HepG2 (cell line): Measurements from ENCODE around the gene KLRC4. TPM values are rescaled to one million over a fixed set of nuclear protein-coding genes. Genes with fewer than 3 reads are reported as not detected.

Source experiments
- ADNP ChIP-seq: sonication (generic); formaldehyde crosslinking; IDR thresholded peaks from 2 replicates; pipeline ENCODE4 v1.4.0; 2020; ENCODE audit warnings: missing genetic modification reagents
- AGO1 ChIP-seq: fragments of 200-400 bp; formaldehyde crosslinking; IDR thresholded peaks from 2 replicates; pipeline ENCODE4 v1.6.1; 2017; ENCODE audit warnings: mild to moderate bottlenecking, low read depth, low read length, moderate library complexity; ENCODE audit not compliant: poor library complexity, severe bottlenecking
- DDIT3 ChIP-seq: sonication (generic); formaldehyde crosslinking; IDR thresholded peaks from 2 replicates; pipeline ENCODE4 v1.4.0; 2020; ENCODE audit warnings: mild to moderate bottlenecking, missing genetic modification reagents
- GTF2F1 ChIP-seq: fragments of 150-350 bp; IDR thresholded peaks from 2 replicates; pipeline ENCODE4 v1.6.1; 2014; ENCODE audit warnings: low read length
- HIVEP1 ChIP-seq: sonication (generic); formaldehyde crosslinking; IDR thresholded peaks from 2 replicates; pipeline ENCODE4 v1.4.0; 2020; ENCODE audit warnings: mild to moderate bottlenecking, missing genetic modification reagents
- HMG20A ChIP-seq: IDR thresholded peaks from 2 replicates; pipeline ENCODE4 v1.6.1; 2016; ENCODE audit warnings: borderline replicate concordance
- NBN ChIP-seq: fragments of 450-650 bp; conservative IDR thresholded peaks from 2 replicates; pipeline ENCODE4 v1.6.1; 2017
- NFAT5 ChIP-seq: sonication (generic); formaldehyde crosslinking; IDR thresholded peaks from 2 replicates; pipeline ENCODE4 v1.4.0; 2020; ENCODE audit warnings: missing genetic modification reagents
- NR1H2 ChIP-seq: sonication (generic); formaldehyde crosslinking; IDR thresholded peaks from 2 replicates; pipeline ENCODE4 v1.8.1; 2022; ENCODE audit warnings: low read depth, missing genetic modification reagents, borderline replicate concordance
- PPARG ChIP-seq: conservative IDR thresholded peaks from 2 replicates; pipeline ENCODE4 v1.6.1; 2016; ENCODE audit warnings: missing biosample characterization, missing genetic modification reagents
- RAD51 ChIP-seq: fragments of 450-650 bp; IDR thresholded peaks from 2 replicates; pipeline ENCODE4 v1.6.1; 2016; ENCODE audit warnings: borderline replicate concordance
- SATB2 ChIP-seq: sonication (generic); formaldehyde crosslinking; IDR thresholded peaks from 2 replicates; pipeline ENCODE4 v1.5.0; 2020; ENCODE audit warnings: missing genetic modification reagents
- WIZ ChIP-seq: sonication (generic); formaldehyde crosslinking; IDR thresholded peaks from 2 replicates; pipeline ENCODE4 v1.5.1; 2020; ENCODE audit warnings: mild to moderate bottlenecking, missing genetic modification reagents
- ZFP90 ChIP-seq: sonication (generic); formaldehyde crosslinking; IDR thresholded peaks from 2 replicates; pipeline ENCODE4 v1.8.0; 2022; ENCODE audit warnings: missing genetic modification reagents, mild to moderate bottlenecking, inconsistent platforms, borderline replicate concordance
- ZNF160 ChIP-seq: sonication (generic); formaldehyde crosslinking; IDR thresholded peaks from 2 replicates; pipeline ENCODE4 v1.8.0; 2022; ENCODE audit warnings: mild to moderate bottlenecking, inconsistent platforms, missing genetic modification reagents
- ZNF251 ChIP-seq: sonication (generic); formaldehyde crosslinking; IDR thresholded peaks from 2 replicates; pipeline ENCODE4 v1.9.0; 2021; ENCODE audit warnings: mild to moderate bottlenecking, missing genetic modification reagents
- ZNF484 ChIP-seq: sonication (generic); formaldehyde crosslinking; IDR thresholded peaks from 2 replicates; pipeline ENCODE4 v1.5.1; 2020; ENCODE audit warnings: mild to moderate bottlenecking, low read depth, missing genetic modification reagents, borderline replicate concordance
- ZNF549 ChIP-seq: sonication (generic); formaldehyde crosslinking; IDR thresholded peaks from 2 replicates; pipeline ENCODE4 v1.5.0; 2020; ENCODE audit warnings: missing genetic modification reagents
- polyA plus RNA-seq, 8 experiments: library from polyadenylated mRNA; depleted of rRNA in 3 of 8; stranded (reverse) in 7 of 8; unstranded in 1 of 8; fragments of >200 nt; fragmentation: Illumina TruSeq in 4 of 8; extraction: Trizol in 4 of 8; gene quantifications; 2 replicates each; pipeline versions ENCODE4 v1.2.1 to v1.2.3, GENCODE V29; 2011 to 2016; ENCODE audit warnings: low read depth in 4 of 8, missing spikeins in 1 of 8, mixed read lengths in 1 of 8; ENCODE audit not compliant: insufficient read depth in 1 of 8
- total RNA-seq, 5 experiments: library from RNA; depleted of rRNA; stranded (reverse); fragments of >200 nt; fragmentation: Illumina TruSeq; extraction: Trizol; gene quantifications; 2 replicates each; pipeline ENCODE4 v1.2.3, GENCODE V29; 2016; ENCODE audit warnings: low read depth in 1 of 5
- TF ChIP-seq, protein P1 (sequence below), 2 experiments: sonication (generic) in 1 of 2; formaldehyde crosslinking in 1 of 2; IDR thresholded peaks; 2 replicates each; pipeline versions ENCODE4 v1.6.1 to v1.9.0; 2014 to 2022; ENCODE audit warnings: antibody characterized with exemption in 1 of 2, borderline replicate concordance in 1 of 2, inconsistent platforms in 1 of 2, low read depth in 1 of 2, missing genetic modification reagents in 1 of 2

The KLRC4 gene
- total and polyA plus RNA-seq, 2 of the 13 experiments (the other 11 are each of a cell fraction or from before 2014, with no cell fraction given) = 0.09 TPM; not detected in 1

GRCh38 chr12:10395390-10395998, 14.1 kb downstream of the KLRC4 start (continued):
- no peak for TF ChIP-seq NFAT5 (CRISPR knock-in tag)
- no peak for TF ChIP-seq ZNF484 (CRISPR knock-in tag)
- no peak for TF ChIP-seq NR1H2
- TF ChIP-seq RAD51 = no peak
- no peak for TF ChIP-seq ZNF549 (CRISPR knock-in tag)
- TF ChIP-seq ZNF251 = no peak
- no peak for TF ChIP-seq GTF2F1
- TF ChIP-seq SATB2 (CRISPR knock-in tag) = no peak
- no peak for TF ChIP-seq ZNF160
- TF ChIP-seq ZFP90 (CRISPR knock-in tag) = no peak
- no peak for TF ChIP-seq PPARG (CRISPR knock-in tag)
- TF ChIP-seq NBN = no peak
- TF ChIP-seq WIZ (CRISPR knock-in tag) = no peak
- TF ChIP-seq, protein P1, sequence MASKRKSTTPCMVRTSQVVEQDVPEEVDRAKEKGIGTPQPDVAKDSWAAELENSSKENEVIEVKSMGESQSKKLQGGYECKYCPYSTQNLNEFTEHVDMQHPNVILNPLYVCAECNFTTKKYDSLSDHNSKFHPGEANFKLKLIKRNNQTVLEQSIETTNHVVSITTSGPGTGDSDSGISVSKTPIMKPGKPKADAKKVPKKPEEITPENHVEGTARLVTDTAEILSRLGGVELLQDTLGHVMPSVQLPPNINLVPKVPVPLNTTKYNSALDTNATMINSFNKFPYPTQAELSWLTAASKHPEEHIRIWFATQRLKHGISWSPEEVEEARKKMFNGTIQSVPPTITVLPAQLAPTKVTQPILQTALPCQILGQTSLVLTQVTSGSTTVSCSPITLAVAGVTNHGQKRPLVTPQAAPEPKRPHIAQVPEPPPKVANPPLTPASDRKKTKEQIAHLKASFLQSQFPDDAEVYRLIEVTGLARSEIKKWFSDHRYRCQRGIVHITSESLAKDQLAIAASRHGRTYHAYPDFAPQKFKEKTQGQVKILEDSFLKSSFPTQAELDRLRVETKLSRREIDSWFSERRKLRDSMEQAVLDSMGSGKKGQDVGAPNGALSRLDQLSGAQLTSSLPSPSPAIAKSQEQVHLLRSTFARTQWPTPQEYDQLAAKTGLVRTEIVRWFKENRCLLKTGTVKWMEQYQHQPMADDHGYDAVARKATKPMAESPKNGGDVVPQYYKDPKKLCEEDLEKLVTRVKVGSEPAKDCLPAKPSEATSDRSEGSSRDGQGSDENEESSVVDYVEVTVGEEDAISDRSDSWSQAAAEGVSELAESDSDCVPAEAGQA (IDR thresholded peaks at IDR 0.05; ENCODE audit: low read depth) = no peak
- TF ChIP-seq, protein P1 (CRISPR knock-in tag; IDR thresholded peaks at IDR 0.05; ENCODE audit: borderline replicate concordance) = no peak
- no peak for TF ChIP-seq AGO1
- no peak for TF ChIP-seq DDIT3 (CRISPR knock-in tag)
- TF ChIP-seq HMG20A = peak; percentile 79
- TF ChIP-seq HIVEP1 = no peak
- no peak for TF ChIP-seq ADNP (CRISPR knock-in tag)
